GM19238 (cell line): Measurements from ENCODE around the gene ST3GAL3.

ENCODE experiments used
- DNase-seq: peaks from one replicate; pipeline ENCODE4 v3.0.0; 2011; ENCODE audit warnings: low spot score; ENCODE audit not compliant: insufficient read length

Gene ST3GAL3

GRCh38 chr1:43958351-43959255, 251.3 kb downstream of the ST3GAL3 start:
- DNase-seq, result no peak

GRCh38 chr1:43960798-43961197, 253.5 kb downstream of the ST3GAL3 start:
- DNase-seq, result no peak

DNA sequence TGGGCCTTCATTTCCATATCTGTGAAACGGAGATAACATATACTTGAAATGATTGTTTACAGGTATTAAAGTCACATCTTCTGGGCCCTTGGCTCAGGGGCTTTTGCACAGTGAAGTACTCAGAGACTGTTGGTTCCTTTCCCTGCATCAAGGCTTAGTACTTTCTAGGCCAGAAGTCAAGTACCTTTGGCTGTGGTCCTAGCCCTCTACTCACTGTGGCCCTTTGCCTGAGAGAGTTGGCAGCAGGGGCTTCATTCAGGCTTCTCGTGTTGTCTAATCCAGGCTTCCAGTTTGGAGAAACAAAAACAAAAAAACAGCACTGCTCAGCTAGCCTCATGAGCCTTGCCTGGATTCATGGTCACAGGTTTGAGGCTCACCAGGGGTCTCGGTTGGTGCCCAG, 254.4 kb downstream of the ST3GAL3 start:
- DNase-seq, result no peak

DNA sequence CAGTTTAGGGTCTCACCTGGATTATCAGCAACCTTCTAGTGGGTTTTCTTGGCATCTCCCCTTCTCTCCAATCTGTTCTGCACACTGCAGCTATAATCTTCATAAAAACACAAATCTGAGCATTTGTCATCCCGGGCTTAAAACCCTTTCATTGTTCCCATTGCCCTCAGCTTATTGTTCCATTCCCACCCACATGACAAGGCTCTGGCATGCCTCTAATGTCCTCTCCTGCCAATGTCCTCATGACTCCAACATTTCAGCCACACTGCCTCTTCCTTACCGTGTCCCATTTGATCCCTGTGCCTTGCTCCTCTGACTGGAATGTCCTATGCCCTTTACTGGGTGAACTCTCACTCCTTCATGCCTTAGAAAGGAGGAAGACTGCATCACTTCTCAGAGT, 255.0 kb downstream of the ST3GAL3 start:
- DNase-seq, result no peak

DNA sequence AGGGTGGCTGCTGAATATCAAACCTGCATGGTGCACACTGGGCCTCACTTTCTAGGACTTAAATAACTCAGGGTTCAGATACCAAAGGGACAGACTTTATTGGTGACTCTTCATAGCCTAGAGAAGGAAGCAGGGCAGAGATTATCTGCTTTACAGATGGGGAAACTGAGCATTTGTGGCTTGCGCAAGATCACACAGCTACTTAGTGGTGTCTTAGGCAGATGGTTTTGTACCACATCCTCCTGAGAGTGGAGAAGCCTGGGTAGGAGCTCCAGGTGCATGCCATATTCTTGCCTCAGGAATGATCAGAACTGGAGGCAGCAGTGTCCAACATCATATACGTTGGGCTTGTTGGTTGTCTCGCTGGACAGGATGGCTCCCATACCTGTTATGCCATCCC, 255.7 kb downstream of the ST3GAL3 start:
- DNase-seq, result no peak

GRCh38 chr1:43963890-43964289, 256.6 kb downstream of the ST3GAL3 start:
- DNase-seq, result no peak

DNA sequence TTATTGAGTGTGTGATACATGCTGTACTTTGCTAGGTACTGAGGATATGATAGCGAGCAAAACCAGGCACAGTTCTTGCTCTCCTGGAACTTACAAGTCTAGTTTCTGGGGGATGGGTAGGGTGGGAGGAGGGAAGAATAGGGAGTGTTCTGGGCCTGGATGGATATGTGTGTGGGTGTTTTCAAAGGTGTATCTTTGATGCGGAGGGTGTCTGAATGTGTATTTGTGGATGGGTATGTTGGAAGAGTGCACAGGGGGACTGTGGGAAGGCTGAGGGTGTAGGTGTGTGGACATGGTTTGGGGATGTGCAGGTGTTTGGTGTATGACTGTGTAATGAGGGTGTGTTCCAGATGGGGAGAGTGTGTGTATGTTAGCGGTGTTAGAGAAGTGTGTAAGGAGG, 258.0 kb downstream of the ST3GAL3 start:
- no peak for DNase-seq

GRCh38 chr1:43968348-43968948, 261.1 kb downstream of the ST3GAL3 start:
- no peak for DNase-seq

- DNase-seq, result no peak
These were observed 262.0 kb downstream of the ST3GAL3 start for GRCh38 chr1:43969416-43969745.

DNA sequence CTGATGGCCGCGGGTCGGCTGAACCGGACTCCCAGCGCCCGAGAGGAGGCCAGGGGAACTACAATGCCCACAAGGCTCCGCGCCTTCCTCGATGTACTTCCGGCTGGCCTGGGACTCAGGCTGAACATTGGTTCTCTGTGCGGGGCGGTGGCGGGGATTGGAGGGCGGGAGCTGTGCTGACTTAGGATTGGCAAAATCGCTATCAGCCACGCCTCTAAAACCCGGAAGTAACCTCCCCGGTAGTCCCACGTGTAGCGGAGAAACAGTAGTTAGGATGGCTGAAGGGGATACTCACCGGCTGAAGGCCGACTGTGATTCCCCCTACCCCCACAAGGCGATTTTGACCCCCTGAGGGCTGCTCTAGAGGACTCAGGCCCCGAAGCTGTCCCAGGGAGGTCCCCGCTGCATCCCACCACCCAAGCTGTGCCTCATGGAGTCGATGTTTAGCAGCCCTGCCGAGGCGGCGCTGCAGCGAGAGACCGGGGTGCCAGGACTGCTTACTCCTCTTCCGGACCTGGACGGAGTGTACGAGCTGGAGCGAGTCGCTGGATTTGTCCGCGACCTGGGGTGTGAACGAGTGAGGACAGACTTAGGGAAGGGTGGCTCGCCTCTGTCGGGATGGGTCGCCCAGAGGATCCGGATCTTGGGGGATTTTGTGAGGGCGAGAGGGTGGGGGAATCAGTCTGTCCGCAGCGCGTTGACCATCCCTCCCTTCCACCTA, 262.6 kb downstream of the ST3GAL3 start, which contains the start of gene DPH2:
DPH2 (plus strand) TSS at position 265 of the 721 bp plus-strand sequence; CDS start at position 431, 166 bp downstream.
- DNase-seq, result peak; percentile 100

DNA sequence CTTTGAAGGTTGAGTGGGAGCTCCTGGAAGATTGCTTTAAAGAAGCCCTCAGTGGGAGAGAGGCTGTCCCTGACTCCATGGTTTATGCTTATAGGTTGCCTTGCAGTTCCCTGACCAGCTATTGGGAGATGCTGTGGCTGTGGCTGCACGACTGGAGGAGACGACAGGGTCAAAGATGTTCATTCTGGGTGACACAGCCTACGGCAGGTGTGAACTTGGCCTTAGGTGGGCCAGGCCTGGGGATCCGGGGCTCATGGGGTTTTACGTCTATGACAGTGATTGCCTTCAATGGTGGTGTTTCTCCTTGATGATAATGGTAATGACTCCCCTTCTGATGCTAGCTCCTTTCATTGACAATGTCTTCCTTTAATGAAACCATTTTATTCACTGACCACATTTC, 263.2 kb downstream of the ST3GAL3 start:
- no peak for DNase-seq

DNA sequence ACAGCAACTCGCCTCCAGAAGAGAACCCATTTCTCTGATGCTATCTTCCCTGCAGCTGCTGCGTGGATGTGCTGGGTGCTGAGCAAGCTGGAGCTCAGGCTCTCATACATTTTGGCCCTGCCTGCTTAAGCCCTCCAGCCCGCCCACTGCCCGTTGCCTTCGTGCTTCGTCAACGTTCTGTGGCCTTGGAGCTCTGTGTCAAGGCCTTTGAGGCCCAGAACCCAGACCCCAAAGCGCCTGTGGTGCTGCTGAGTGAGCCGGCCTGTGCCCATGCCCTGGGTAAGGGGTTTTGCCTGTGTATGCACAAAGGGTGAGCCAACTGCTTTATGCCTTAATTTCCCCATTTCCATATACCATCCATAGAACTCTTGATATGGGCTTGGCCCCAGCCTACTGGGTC, 263.6 kb downstream of the ST3GAL3 start:
- DNase-seq, result no peak

DNA sequence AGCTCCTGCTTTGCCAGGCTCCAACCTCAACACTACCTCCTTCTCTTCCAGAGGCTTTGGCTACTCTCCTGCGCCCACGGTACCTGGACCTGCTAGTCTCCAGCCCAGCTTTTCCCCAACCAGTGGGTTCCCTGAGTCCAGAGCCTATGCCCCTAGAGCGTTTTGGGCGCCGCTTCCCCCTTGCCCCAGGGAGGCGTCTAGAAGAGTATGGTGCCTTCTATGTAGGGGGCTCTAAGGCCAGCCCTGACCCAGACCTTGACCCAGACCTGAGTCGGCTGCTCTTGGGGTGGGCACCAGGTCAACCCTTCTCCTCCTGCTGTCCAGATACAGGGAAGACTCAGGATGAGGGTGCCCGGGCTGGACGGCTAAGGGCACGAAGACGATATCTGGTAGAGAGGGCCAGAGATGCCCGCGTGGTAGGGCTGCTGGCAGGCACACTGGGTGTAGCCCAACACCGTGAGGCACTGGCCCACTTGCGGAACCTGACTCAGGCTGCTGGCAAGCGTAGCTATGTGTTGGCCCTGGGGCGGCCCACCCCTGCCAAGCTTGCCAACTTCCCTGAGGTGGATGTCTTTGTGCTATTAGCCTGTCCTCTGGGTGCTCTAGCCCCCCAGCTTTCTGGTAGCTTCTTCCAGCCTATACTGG, 264.1 kb downstream of the ST3GAL3 start:
- no peak for DNase-seq

DNA sequence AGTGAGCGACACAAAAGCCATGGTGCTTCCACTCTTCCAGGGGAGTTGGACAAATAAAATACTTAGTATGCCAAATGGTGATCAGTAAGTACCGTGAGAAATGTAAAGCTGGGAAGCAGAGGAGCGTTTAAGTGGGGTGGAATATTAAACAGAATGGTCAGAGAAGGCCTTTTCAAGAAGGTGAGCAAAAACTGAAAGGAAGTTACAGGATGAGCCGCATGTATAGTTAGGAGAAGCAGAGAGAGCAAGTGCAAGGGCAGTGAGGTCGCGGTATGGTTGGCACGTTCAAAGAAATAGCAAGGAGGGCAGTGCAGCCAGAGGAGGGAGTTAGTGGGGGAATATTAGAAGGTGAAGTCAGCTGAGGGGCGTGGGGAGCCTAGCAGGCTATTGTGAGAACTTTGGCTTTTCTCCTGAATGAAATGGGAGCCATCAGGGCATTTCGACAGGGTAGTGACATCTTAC, 266.7 kb downstream of the ST3GAL3 start:
- DNase-seq, result no peak

- peak; percentile 95 for DNase-seq
These were observed 267.3 kb downstream of the ST3GAL3 start, which contains the start of gene ATP6V0B for GRCh38 chr1:43974443-43975248. ATP6V0B (plus strand) TSS chr1:43974960; CDS start chr1:43975041, 81 bp downstream.

GRCh38 chr1:43975249-43975961, 268.1 kb downstream of the ST3GAL3 start:
- peak; percentile 41 for DNase-seq

- DNase-seq, result no peak
These were observed 268.7 kb downstream of the ST3GAL3 start for GRCh38 chr1:43976045-43976444.

DNA sequence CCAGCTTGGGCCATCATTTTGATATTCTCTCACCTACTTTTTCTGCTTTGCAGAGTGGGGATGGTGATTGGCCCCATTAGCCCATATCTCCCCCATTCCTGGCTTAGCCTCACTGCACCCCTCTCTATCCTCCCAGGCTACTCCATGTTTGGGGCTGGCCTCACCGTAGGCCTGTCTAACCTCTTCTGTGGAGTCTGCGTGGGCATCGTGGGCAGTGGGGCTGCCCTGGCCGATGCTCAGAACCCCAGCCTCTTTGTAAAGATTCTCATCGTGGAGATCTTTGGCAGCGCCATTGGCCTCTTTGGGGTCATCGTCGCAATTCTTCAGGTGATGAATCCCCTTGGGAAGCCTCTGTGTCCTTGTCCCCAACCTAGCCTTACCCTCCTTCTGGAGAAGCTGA, 269.6 kb downstream of the ST3GAL3 start:
- no peak for DNase-seq

DNA sequence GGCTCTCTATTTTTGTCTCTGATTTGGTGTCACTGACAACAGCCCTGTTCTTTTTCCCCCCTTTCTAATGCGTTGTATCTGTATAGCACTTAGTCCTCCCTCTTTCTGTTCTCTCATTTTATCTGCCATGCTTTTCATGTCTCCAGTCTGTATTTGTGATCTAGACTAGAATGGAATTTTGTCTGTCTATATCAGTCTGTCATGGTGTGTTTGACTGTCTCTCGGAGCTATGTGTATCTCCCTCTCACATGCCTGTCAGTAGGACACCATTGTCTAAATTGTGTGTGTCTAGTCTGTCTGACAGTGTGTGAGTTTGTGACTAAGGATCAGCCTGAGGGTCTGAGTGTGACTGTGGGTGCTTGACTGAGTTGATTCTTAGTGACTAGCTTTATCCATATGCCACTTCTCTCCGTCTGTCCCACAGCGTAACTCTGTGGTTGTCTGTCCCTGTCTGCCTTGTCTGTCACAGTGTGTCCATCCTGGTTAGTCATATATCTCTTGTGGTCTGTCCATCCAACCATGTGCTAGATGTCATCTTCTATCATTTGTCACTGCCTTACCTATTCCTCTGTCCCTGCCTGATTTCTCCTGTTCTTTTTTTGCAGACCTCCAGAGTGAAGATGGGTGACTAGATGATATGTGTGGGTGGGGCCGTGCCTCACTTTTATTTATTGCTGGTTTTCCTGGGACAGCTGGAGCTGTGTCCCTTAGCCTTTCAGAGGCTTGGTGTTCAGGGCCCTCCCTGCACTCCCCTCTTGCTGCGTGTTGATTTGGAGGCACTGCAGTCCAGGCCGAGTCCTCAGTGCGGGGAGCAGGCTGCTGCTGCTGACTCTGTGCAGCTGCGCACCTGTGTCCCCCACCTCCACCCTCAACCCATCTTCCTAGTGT, 270.3 kb downstream of the ST3GAL3 start:
- DNase-seq, result no peak
